Mucosa of descending colon (tissue), 3 donors: ENCODE results near the gene OCA2. TPM values are rescaled to one million over a fixed set of nuclear protein-coding genes. Genes with fewer than 3 reads are reported as not detected.

Experiments used
- ATAC-seq: fragments of 200-7000 bp; cut with Tn5 transposase; one replicate; pipeline ENCODE4 v1.9.1; 2020; ENCODE audit warnings: mild to moderate bottlenecking, moderate library complexity
- DNase-seq, 3 donors: peaks; one replicate each; pipeline ENCODE4 v3.0.0-alpha.2; 2020
- H3K36me3 ChIP-seq: fragments of 200-600 bp; one replicate; pipeline ENCODE4 v1.8.0; 2021; ENCODE audit warnings: low read depth, mild to moderate bottlenecking
- H3K4me1 ChIP-seq: fragments of 200-600 bp; one replicate; pipeline ENCODE4 v1.8.0; 2021; ENCODE audit warnings: low read depth, mild to moderate bottlenecking
- H3K4me3 ChIP-seq: fragments of 200-600 bp; one replicate; pipeline ENCODE4 v1.8.0; 2021; ENCODE audit warnings: mild to moderate bottlenecking
- H3K9me3 ChIP-seq: fragments of 200-600 bp; one replicate; pipeline ENCODE4 v1.8.0; 2021; ENCODE audit warnings: mild to moderate bottlenecking
- intact Hi-C, 2 donors: fragments of 100-400 bp; cut with DNase I in 1 of 2; cut with micrococcal nuclease in 1 of 2; formaldehyde crosslinking; loops; one replicate each; pipeline versions ENCODE4 v1.11.0 to v1.11.1; 2022; cut with DNase I, micrococcal nuclease
- total RNA-seq, 3 donors: library from RNA; stranded (reverse); fragmentation: NEBNext Ultra II Directional in 2 of 3; extraction: Animal tissue kit (Norgen Biotek cat#: 25700) in 2 of 3; gene quantifications; one replicate each; pipeline versions ENCODE4 v1.2.1 to v1.2.4, GENCODE V29; 2021 to 2023
- TF ChIP-seq, protein P1 (sequence below): fragments of 200-600 bp; IDR thresholded peaks from one replicate; pipeline ENCODE4 v1.8.0; 2022; ENCODE audit warnings: antibody characterized with exemption, mild to moderate bottlenecking
- donor health status: DM: no; HTN: no; CAD: no; lungs with moderate emphysema.
- donor health status: DM: no; HTN: no; CAD: no.
- donor health status: DM: no; HTN: yes; CAD: no.

Gene OCA2
- total RNA-seq, 3 donors from 2014 or later = 0.22 to 0.32 TPM; not detected in 1

DNA sequence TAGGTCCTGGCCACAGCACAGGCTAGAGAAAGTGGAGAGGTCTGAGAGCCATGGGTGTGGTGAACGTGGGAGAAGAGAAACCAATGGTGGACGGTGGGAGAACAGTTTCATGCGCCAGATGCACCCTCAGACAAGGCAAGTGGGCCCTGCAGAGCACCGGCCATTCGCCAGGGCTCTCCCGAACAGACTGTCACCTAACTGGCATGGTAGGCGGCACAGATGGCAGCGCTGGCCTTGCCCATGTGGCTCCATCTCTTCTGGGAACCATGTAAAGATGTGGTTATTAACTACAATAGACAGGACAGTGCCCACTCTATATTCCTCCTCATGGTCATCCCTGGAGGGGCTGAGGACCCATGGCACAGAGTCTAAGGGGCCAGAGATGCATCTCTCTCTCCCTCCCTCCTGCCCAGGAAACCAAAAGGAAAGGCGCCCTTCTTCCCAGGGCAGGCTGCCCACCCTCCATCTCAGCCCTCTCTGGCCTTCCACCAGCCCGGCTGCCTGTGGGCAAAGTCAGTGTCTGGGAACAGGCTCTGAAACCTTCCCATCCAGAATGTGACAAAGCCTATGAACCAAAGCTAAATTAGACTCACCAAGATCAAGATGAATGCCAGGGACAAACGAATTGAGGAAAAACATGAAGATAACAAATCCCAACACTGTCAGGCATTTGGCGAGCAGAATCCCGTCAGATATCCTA, 147.8 kb downstream of the OCA2 start:
- intact Hi-C loops = no loop called here
- Histone ChIP-seq H3K4me3 (no peak overlapping the region), H3K9me3 (peaks cover 45% of the 10 kb centered on the region), H3K36me3 (no peaks in the 10 kb centered on the region), H3K4me1 (no peaks in the 10 kb centered on the region)
- ATAC-seq (no peak), DNase-seq (no peak)
- TF ChIP-seq, protein P1, sequence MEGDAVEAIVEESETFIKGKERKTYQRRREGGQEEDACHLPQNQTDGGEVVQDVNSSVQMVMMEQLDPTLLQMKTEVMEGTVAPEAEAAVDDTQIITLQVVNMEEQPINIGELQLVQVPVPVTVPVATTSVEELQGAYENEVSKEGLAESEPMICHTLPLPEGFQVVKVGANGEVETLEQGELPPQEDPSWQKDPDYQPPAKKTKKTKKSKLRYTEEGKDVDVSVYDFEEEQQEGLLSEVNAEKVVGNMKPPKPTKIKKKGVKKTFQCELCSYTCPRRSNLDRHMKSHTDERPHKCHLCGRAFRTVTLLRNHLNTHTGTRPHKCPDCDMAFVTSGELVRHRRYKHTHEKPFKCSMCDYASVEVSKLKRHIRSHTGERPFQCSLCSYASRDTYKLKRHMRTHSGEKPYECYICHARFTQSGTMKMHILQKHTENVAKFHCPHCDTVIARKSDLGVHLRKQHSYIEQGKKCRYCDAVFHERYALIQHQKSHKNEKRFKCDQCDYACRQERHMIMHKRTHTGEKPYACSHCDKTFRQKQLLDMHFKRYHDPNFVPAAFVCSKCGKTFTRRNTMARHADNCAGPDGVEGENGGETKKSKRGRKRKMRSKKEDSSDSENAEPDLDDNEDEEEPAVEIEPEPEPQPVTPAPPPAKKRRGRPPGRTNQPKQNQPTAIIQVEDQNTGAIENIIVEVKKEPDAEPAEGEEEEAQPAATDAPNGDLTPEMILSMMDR = no peak

DNA sequence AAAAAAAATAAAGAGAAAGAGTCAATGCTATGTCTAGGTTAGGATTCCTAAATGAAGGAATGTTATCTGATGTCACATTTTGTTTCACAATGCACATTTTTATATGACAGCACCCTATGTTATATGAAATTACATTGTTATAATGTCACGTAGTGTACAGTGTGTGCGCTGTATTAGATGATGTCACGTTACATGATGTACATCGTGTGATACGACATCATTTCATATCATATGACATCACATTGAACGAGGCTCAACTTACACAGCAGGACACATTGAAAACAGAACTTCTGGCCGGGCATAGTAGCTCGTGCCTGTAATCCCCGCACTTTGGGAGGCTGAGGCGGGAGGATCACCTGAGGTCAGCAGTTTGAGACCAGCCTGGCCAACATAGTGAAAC, 150.0 kb downstream of the OCA2 start:
- ATAC-seq (no peak), DNase-seq (no peak)
- intact Hi-C loops = no loop called here
- TF ChIP-seq, protein P1 = no peak
- no peaks in the 10 kb centered on the region for H3K4me1 ChIP-seq
- peaks cover 47% of the 10 kb centered on the region for H3K9me3 ChIP-seq
- no peaks in the 10 kb centered on the region for H3K36me3 ChIP-seq
- H3K4me3 ChIP-seq = no peak overlapping the region

DNA sequence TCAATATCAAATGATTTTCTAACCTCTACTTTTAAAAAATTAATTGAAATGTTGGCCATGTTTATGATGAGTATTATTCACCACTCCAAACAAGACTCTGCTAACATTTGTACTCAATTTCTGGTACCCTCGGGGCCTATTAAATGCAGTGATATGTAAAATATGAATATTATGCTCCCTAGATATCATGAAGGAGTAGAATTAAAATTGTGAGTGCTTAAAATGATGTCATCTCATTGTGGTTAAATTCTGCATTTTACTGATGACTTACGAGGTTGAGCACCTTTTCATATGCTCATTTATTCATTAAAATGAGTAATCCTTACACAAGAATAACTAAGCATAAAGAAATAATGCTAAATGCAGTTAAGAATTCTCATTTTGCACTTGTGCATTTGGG, 159.9 kb downstream of the OCA2 start:
- DNase-seq = no peak
- Histone ChIP-seq H3K4me1 (no peaks in the 10 kb centered on the region), H3K4me3 (no peak overlapping the region), H3K9me3 (peaks cover 27% of the 10 kb centered on the region), H3K36me3 (no peaks in the 10 kb centered on the region)
- ATAC-seq = no peak
- intact Hi-C loops = no loop called here
- TF ChIP-seq, protein P1 = no peak

DNA sequence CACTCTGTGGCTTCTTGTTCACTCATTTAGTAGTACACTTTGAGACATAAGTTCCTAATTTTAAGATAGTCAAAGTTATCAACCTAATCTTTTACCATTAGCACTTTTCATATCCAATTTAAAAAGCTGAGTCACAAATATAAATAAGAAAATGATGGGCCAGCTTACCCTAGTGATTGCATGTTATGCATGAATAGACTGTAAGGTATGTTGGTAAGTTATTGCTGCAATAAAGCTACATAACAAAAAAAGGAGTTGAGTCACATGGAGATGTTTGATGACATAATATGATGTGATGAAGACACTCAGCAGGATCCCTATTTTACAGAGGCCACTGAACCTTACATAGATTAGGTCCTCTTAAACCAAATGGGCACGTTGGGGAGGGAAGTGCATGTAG, 161.3 kb downstream of the OCA2 start:
- Histone ChIP-seq H3K36me3 (no peaks in the 10 kb centered on the region), H3K9me3 (peaks cover 32% of the 10 kb centered on the region), H3K4me3 (no peak overlapping the region), H3K4me1 (no peaks in the 10 kb centered on the region)
- no peak for ATAC-seq
- DNase-seq = no peak
- intact Hi-C loops = no loop called here
- TF ChIP-seq, protein P1 = no peak

DNA sequence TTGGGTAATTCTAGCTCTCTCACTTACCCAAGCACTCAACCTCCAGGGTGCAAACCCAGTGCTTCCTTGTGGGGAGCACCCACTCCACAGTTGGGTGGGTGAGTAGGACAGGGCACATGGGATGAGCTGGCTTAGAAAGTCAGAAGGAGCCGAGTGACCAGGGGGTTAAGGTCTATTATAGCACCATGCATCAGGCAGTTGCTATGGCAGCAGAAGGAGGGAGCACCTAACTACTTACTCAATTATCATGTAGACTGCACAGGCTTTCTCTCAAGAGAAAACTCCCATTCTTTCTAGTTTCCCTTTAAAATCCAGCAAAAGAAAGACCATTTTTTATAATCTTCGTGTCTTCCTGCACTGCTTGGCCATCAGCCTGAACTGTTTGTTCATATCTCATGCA, 163.0 kb downstream of the OCA2 start:
- intact Hi-C loops = no loop called here

More for the DNA sequence above, 163.0 kb downstream of the OCA2 start:
- Histone ChIP-seq H3K4me1 (no peaks in the 10 kb centered on the region), H3K9me3 (peaks cover 47% of the 10 kb centered on the region), H3K36me3 (no peaks in the 10 kb centered on the region), H3K4me3 (no peak overlapping the region)
- DNase-seq (no peak), ATAC-seq (no peak)
- TF ChIP-seq, protein P1 = no peak
